GDM1 (cell line): ENCODE results near the gene LDLRAD1.
"Not testable (repeated sequence)": the region's sequence is repeated elsewhere in the genome, so short reads cannot be mapped to it uniquely, and the experiment has no call there.

ENCODE experiments used
- DNase-seq: peaks from one replicate; lab custom pipeline; 2025; lab: John Stamatoyannopoulos, UW

Gene LDLRAD1

GRCh38 chr1:53992085-53992874, 25.7 kb downstream of the LDLRAD1 start:
- no peak for DNase-seq

DNA sequence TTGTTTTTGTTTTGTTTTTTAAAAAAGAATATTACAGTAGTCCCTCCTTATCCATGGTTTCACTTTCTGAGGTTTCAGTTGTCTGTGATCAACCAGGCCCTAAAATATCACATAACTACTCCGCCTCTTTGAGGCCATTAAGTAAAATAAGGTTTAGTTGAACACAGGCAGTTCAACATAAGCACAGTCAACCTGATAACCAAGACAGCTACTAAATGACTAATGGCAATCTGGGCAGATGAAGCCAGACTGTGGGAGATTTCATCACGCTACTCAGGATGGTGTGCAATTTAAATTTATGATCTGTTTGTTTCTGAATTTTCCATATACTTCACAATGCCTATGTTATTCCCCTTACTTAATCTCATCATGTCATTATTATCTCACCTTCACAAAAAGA, 30.1 kb downstream of the LDLRAD1 start:
- DNase-seq, result no peak

DNA sequence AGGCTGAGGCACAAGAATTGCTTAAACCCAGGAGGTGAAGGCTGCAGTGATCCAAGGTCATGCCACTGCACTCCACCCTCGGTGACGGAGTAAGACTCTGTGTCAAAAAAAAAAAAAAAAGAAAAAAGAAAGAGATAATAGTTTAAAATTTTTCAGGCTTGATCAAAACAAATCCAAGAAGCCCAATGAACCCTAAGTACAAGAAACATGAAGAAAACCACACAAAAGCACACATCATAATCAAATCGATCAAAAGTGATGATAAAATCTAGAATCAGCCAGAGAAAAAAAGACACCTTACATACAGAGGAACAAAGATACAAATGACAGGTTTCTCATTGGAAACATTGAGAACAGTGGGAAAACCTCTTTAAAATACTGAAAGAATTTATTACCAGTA, 31.5 kb downstream of the LDLRAD1 start:
- DNase-seq, result no peak

- DNase-seq, result no peak
Measured at GRCh38 chr1:53984726-53985125, 33.3 kb downstream of the LDLRAD1 start.

GRCh38 chr1:53982763-53983104, 35.3 kb downstream of the LDLRAD1 start:
- DNase-seq, result no peak

DNA sequence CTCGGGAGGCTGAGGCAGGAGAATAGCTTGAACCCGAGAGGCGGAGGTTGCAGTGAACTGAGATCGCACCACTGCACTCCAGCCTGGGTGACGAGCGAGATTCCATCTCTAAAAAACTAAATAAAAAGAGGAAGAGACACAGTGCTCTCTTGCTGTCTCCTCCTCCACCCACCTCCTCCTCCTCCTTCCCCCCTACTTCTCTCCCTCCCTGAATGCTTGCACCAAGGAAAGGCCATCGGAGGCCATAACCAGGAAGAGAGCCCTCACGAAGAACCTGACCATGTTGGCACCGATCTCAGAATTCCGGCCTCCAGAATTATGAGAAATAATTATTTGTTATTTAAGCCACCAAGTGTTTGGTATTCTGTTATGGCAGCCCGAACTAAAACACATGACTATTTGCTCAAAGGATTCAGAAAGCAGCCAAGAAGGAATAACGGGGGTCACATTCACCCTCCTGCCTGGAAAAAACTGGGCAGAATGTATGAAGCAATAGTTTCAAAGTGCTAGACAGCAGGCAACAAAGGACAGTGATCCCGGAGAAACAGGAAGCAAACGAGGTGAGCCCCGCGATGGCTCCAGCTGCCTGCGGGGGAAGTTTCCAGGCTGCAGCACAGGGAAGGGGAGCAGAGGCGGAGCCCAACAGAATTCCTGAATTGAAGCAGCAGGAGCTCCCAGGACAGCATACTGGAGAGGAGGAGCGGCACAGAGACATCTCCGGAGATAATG, 35.8 kb downstream of the LDLRAD1 start:
- no peak for DNase-seq

- no peak for DNase-seq
Measured at GRCh38 chr1:53981220-53981619, 36.8 kb downstream of the LDLRAD1 start.

- no peak for DNase-seq
Measured at GRCh38 chr1:53979712-53980450, 38.1 kb downstream of the LDLRAD1 start.

GRCh38 chr1:53975861-53976260, 42.1 kb downstream of the LDLRAD1 start:
- DNase-seq, result no peak

DNA sequence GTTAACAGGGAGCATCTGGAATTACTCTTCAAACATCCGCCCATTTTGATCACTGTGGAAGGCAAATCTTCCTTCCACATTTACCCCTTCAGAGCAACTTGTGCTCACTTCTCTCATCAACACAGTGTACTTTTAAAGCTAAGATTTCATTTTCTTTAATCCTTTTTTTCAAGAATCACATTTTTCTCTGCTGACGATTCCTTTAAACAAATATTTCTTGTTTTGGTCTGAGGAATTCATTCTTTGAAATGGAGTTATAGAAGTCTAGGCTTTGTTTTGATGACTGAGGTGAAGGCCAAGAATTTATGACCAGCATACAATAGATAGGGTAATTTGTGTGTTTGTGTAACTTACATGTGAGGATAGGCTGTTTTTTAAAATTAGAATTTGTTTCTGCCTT, 46.3 kb downstream of the LDLRAD1 start:
- DNase-seq, result no peak

DNA sequence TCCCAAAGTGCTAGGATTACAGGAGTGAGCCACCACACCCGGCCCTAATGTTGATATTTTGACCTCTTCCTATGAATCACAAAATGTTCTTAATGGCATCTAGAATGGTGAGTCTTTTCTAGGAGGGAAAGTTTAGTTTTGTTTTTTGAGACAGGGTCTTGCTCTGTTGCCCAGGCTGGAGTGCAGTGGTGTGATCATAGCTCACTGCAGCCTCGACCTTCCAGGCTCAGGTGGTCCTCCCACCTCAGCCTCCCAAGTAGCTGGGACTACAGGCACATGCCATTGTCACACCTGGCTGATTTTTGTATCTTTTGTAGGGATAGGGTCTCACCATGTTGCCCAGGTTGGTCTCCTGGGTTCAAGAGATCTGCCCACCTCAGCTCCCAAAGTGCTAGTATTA, 48.7 kb downstream of the LDLRAD1 start:
- not testable (repeated sequence) for DNase-seq

DNA sequence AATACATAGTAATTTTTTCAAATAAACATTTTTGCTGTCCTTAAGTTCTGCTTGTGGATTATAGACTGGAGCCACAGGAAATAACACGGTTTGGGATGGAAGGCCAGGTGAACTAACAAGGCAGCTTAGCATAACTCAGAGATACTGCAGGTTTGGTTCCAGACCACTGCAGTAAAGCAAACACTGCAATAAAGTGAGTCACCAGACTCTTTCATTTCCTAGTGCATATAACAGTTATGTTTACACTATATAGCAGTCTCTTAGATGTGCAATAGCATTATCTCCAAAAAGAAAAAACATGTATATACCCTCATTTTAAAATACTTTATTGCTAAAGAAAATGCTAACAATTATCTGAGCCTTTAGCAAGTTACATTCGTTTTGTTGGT, 49.9 kb downstream of the LDLRAD1 start:
- DNase-seq, result no peak

- DNase-seq, result no peak
Measured at GRCh38 chr1:53967409-53968124, 50.4 kb downstream of the LDLRAD1 start.

DNA sequence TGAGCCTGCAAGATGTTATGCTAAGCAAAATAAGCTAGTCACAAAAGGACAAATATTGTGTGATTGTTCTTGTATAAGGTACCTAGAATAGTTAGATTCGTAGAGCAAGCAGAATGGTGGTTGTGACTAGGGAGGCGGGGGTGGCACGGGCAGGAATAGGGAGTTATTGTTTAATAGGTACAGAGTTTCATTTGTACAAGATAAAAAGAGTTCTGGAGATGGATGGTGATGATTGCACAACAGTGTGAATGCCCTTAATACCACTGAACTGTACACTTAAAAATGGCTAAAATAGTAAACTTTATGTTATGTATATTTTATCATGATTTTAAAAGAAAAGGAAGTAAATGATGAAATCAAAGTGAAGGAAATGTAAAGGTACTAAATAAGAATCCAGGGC, 51.2 kb downstream of the LDLRAD1 start:
- no peak for DNase-seq

- no peak for DNase-seq
Measured at GRCh38 chr1:53964109-53964508, 53.9 kb downstream of the LDLRAD1 start.

DNA sequence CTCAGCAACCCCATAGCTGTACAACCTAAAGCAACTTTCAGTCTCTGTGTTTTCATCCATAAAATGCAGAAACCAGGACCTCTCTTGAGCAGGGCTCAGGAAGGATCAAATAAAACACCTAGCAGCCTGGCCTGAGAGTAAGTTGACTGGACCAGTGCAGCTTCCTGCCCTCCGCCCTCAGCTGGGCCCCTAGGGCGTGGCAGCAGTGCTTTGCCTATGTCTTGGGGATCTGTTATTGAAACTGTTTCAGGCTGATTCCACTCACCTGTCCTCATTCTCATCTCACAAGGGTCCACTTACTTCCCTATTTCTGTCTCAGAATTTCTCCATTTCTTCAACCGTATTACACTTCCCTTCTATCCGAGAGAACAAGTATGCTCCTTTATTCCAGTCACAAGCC, 54.5 kb downstream of the LDLRAD1 start:
- DNase-seq, result no peak

DNA sequence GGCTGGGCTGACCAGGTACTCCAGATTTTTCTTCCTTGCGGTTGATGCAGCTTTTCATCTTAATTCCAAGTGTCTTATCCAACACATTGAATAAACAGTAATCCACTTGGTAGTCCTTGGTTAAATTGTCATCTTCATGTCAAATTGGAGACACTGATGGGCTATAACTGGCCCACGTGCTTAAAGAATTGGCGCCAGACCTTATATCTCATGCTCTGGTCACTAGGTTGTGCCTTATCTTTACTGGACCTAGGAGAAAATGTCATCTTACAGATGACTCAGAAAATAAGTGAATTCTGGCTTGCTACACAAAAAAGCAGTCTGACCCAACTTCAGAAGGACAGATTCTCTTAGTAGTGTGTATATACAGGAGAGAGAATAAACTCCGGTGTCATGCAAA, 55.6 kb downstream of the LDLRAD1 start:
- DNase-seq, result no peak

DNA sequence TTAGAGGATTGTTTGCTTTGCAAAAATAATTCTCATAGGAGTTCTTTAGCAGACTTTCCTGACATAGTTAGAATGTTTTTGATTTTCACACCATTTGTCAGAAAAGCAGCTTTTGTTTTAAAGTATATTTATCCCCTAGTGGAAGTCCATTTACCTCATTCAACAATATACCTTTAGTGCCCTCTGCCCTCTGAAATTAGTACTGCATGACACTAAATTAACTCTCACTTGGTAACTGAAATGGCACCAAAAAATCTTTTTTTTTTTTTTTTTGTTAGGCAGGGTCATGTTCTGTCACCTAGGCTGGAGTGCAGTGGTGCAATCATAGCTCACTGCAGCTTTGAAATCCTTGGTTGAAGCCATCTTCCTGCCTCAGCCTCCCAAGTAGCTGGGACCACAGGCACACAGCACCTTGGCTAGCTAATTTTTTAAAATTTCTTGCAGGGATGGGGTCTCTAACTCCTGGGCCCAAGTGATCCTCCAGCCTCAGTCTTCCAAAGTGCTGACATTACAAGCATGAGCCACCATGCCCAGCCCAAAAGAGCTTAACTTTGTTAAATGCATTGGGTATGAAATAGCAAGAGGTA, 58.2 kb downstream of the LDLRAD1 start:
- DNase-seq, result no peak
